Measurements from ENCODE around the gene SSNA1.

- TF ChIP-seq EZH2 (IDR thresholded peaks at IDR 0.05), result no peak
- no peak for TF ChIP-seq POLR2AphosphoS5 (IDR thresholded peaks at IDR 0.05; ENCODE audit: borderline replicate concordance, low read depth, low read length)
- TF ChIP-seq FOXP2 (optimal IDR thresholded peaks at IDR 0.05; ENCODE audit: control extremely low read depth, extremely low read length, insufficient read depth), result no peak
Measured at GRCh38 chr9:137236238-137236935, 47.9 kb downstream of the SSNA1 start.
